NK-92 treated with Interleukin-12 subunit alpha and Interleukin-12 subunit beta, amount 100 ng/mL, for 24 hours (cell line): ENCODE measurements around the gene SREBF1.

Experiments used
- DNase-seq: peaks from one replicate; lab custom pipeline; 2025; lab: John Stamatoyannopoulos, UW

Gene SREBF1

DNA sequence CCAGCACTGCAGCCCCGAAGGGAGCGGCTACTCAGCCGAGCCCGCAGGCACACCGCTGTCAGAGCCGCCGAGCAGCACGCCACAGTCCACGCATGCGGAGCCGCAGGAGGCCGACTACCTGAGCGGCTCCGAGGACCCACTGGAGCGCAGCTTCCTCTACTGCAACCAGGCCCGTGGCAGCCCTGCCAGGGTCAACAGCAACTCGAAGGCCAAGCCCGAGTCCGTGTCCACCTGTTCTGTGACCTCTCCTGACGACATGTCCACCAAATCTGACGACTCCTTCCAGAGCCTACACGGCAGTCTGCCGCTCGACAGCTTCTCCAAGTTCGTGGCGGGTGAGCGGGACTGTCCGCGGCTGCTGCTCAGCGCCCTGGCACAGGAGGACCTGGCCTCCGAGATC lies 42.4 kb downstream of the SREBF1 start:
- DNase-seq: no peak

DNA sequence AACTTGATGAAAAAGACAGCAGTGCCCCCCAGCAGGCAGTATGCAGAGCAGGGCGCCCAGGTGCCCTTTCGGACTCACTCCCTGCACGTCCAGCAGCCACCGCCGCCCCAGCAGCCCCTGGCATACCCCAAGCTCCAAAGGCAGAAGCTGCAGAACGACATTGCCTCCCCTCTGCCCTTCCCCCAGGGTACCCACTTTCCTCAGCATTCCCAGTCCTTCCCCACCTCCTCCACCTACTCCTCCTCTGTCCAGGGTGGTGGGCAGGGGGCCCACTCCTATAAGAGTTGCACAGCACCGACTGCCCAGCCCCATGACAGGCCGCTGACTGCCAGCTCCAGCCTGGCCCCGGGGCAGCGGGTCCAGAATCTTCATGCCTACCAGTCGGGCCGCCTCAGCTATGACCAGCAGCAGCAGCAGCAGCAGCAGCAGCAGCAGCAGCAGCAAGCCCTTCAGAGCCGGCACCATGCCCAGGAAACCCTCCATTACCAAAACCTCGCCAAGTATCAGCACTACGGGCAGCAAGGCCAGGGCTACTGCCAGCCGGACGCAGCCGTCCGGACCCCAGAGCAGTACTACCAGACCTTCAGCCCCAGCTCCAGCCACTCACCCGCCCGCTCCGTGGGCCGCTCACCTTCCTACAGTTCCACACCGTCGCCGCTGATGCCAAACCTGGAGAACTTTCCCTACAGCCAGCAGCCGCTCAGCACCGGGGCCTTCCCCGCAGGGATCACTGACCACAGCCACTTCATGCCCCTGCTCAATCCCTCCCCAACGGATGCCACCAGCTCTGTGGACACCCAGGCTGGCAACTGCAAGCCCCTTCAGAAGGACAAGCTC lies 43.2 kb downstream of the SREBF1 start:
- DNase-seq: no peak

DNA sequence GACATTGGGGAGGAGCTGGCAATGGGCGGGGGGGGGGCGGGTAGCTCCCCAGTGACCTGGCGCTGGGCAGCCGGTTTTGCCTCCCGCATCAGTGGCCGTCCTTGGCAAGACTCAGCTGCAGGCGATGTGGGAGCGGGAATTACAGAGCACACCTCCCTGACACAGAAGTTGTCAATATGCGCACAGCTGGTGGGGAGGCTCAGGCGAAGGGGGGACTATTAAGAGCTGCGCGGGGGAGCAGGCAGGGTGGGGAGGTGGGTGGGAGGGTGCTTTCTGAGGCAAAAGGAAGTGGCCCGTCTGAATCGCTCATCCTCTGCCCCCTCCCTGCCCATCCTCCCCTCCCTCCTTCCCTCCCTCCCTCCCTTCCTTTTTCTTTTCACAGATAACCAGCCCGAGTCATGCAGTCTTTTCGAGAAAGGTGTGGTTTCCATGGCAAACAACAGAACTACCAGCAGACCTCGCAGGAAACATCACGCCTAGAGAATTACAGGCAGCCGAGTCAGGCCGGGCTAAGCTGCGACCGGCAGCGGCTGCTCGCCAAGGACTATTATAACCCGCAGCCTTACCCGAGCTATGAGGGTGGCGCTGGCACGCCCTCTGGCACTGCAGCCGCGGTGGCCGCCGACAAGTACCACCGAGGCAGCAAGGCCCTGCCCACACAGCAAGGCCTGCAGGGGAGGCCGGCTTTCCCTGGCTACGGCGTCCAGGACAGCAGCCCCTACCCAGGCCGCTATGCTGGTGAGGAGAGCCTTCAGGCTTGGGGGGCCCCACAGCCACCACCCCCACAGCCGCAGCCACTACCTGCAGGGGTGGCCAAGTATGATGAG lies 44.0 kb downstream of the SREBF1 start:
- no peak for DNase-seq

DNA sequence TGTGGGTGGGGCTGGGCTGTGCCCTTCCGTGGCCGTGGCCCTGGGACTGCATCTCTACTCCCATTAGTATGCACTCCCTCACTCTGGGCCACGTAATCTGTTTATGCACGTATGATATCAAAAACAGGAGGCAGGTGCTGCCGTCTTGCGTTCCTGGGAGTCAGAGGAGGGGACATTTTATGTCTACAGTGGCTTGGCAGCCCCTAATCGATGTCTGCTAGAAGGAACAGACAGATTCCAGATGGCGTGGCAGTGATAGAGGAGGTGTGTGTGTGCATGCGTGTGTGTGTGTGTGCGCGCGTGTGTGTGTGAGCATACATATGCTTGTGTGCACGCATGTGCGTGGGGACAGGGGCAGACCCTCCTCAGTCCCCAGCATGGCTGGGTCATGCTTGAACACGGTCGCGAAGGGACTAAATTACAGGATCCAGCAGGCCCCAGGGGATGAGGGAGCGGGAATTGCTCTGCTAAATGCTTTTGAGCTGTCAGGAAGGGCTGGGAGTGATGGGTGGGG lies 44.7 kb downstream of the SREBF1 start:
- no peak for DNase-seq

DNA sequence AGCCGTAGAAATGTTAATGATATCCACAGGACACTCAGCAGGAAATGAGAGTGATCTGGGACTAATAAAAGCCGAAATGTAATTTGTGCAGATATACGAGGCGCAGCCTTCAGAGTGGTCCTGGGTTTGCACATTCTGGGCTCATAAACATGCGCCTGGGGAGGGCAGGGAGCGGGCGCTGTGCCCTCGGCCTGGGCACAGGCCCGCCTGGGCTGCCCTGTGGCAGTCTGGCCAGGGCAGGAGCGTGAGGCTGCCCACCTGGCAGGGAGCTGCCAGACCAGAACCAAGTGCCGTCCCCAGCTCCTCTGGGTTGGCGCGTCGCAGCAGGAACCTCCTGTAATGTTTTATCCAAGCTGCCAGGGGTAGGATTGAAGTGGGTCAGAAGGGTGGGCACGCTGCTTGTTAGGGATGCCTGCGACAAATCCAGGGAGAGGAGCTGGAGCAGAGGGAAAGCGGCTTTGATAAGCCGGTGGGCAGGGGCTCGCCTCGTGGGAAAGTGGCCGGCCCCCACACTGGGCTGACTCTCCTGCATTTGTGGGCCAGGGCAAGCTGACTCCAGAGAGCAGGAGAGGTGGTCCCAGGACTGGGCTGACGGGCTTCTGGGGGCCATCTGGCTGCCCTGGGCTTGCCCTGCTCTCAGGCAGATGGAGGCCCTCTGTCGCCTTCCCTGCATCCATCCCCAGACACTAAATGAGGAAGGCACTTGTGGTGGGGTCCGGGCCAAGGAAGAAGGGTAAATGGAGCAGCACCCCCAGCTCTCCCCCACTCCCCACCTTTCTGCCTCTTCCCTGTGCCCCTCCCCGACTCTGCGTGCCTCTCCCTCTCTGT lies 45.9 kb downstream of the SREBF1 start:
- no peak for DNase-seq

DNA sequence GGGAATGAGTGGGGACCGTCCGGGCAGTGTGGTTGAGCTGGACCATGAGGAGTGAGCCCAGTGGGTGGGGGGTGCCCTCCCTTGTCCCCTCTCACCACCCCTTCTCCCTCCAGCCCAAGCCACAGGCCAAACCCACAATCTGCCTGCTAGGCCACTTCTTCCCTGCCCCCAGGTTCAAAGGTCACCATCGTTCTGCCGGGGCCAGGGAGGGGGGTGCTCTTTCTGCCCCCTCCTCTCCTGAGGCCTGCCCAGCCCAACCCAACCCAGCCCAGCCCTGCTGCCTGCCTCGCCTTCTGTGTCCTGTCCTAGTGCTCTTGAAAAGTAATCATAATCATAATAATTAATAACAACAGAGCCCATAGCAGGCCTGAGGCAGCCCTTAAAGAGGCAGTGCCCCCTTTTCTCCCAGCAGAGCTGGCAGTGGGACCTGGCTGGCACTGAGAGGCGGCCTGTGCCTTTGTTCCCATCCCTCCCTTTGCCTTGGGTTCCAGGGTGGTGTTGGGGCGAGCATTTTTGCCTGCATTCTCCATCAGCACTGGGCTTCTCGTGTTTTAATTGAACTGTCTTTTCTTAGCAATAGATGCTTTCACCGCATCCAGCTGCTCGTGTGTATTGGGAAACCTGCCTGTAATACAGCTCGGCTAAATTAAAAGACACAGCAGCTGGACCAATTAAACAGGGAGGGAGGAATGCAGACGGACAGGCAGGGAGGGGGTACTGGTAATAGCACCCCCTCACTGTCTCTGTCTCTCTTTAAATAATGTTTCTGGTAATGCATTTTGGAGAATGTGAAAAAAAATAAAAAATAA lies 46.8 kb downstream of the SREBF1 start:
- DNase-seq: no peak

DNA sequence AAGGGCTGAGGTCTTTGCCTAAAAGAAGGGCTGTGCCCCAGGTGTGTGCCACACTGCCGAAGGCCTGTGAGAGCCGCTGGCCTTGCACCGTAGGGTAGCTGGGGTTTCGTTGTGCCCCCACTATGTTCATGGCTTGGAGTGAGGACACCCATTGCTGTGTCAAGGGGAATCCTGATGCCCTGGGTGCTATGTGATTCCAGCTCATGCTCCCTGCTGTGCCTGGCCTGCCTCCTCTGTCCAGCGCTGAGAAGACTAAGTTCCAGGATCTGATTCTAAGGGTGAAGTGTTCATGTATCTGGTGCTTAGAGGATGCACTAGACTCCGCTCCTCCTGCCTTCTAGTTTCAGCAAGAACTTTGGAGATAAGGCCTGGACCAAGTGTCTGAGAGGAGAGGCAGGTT lies 47.4 kb downstream of the SREBF1 start:
- no peak for DNase-seq

DNA sequence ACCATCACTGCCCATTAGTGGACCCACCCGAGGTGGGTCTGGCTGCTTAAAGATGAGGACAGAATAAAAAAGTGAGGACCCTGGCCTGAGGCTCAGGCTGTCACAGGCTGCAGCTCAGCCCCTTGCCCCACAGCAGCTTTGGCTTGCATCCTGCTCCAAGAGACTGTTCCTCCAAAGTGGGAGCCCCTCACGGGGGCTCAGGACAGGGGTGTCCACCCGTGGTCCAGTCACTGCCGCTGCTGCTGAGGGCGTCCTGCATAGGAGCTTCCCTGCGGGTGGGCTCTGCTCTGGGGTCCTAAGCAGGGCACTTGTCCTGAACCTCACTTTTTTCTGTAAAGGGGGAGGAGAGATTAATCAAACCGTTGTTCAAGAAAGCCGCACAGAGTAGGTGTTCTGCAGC lies 47.8 kb downstream of the SREBF1 start:
- DNase-seq: no peak

DNA sequence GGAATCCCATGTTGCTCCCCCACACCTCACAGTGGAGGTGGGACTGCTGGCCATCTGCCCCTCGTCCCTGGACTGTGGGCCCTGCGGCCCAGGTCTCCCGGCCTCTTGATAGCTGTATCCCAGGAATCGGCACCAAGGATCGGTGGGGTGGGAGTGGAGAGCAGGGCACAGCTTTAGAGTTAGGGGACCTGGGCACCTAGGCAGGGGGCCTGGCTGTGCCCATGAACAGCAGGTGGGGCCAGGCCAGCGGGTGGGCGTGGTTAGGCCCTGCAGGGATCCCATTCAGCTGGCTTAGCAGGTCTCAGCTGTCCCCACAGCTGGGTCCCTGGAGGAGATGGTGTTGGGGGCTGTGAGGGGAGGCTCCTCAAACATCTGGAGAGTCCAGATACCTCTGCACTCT lies 49.2 kb downstream of the SREBF1 start:
- DNase-seq: no peak

DNA sequence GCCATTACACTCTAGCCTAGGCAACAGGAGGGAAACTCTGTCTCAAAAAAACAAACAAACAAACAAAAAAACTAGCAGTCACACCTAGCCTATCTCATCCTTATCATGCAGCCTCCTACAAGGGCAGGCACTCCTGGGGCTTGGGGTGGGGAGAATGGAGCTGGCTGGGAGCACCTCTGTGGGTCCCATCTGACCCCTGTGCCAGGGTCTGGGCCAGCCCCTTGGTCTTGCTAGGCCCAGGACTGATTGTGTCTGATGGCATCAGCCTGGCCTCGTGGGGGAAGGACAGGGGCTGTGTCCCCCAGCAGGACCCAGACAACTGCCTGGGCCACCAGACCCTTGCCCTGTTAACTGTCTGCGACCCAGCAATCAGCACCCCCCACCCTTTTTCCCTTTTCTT lies 49.8 kb downstream of the SREBF1 start:
- no peak for DNase-seq

DNA sequence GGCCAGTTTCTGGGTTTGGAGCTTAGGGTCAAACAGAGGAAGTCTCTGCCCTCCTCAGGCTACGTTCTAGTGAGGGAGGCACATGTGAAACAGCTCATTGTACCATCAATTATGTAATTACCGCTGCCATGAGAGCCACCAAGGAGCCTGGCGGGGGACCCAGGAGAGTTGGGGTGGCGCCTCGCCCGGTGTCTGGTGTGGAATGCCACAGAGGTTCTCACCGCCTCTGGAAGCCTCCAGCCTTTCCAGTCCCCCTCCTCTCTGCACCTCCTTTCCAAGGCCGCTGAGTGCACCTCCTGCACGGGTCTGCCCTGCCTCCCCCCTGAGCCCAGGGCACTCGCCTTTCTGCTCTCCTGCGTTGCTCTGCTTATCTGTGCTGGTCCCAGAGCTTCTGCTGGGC lies 51.4 kb downstream of the SREBF1 start:
- no peak for DNase-seq

DNA sequence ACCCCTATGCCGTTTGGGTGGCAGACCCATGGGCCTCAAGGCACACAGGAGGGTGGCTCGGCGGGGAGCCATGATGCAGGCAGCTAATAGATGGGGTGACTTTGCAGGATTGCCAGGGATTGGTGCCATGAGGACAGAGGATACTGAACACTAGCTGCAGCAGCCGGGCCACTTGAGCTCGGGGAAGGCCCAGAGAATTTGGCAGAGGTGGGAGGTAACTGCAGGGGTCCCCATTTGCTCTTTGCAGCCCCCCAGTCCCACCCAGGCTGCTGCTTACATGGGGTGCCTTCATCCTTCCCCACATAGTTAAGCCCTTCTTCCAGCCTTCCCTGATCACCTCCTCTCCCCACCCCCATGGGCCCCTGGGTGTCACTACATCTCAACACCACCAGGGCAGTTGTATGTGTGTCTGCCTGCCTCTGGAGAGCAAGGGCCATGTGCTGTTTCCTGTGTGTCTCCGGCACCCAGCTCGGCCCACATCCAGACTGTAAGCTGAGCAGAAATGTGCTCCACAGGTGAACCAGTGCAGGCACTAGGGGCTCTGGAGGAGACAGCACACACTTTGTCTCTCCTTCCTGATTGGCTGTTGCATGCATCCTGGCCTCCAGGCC lies 52.0 kb downstream of the SREBF1 start:
- DNase-seq: no peak

DNA sequence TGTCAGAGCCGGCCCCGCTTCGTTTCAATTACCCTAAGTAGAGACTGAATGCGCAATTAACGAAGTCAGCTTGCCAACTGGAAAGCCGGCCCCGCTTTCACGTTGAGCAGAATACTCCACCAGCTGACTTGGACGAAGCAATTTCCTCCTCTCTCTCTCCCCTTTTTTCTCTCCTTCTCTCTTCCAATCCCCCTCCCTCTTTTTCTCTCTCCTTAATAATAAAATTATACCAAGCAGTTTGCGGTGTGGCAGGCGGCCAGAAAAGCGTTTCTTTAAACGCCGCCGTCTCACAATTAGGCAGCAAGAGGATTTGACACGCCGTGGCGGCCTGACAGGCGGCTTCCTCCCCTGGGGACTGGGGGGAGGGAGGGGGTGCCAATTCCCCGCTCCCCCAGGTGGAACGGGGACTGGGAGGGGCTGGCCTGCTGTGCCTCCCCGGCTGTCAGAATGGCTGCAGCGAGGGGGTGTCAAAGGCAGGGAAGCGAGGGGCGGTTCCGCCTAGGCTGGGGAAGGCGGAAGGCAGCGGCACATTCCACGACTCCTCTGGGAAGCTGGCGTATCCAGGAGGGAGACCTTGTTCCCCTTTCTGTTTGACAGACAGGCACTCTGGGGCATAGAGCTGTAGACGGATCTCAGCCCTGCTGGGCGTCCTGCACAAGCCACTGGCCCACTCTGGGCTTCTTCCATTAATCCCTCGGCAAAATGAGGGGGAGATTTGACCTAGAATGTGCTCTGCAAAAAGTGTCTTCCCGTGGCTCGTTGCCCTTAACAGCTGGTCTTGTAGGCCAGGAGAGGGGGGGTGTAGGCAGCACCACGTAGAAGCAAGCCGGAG lies 52.7 kb downstream of the SREBF1 start:
- DNase-seq: no peak

DNA sequence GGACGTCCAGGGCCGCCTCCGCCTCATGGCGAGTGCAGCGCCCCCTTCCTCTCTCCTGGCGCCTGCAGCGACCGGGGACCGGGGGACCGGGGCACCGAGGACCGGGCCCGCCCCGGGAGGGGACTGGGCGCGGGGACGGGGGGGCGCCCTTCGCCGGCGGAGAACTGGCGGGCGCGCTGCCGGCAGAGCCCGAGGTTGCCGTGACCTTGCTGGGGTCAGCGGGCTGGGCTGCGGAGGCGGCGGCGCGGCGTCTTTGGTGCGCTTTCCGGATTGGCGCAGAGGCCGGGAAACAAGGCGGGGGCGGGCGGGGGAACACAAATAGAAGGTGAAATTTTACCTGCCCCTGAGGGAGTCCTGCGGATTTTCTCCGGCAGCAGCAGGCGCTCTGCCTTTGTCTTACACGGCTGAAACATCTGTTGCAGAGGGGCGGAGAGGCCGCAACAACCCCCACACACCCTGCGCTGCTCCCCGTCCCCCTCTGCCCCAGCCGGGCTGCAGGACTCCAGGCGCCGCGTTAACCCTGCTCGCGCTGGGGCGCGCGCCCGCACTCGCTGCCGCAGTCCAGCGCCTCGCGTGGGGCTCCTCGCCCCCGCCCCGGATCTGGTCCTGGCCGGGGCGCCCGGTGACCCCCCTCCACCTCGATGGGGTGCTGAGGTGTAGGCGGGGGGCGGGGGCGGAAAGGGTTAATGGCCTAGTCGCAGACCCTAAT lies 53.5 kb downstream of the SREBF1 start:
- DNase-seq: no peak

DNA sequence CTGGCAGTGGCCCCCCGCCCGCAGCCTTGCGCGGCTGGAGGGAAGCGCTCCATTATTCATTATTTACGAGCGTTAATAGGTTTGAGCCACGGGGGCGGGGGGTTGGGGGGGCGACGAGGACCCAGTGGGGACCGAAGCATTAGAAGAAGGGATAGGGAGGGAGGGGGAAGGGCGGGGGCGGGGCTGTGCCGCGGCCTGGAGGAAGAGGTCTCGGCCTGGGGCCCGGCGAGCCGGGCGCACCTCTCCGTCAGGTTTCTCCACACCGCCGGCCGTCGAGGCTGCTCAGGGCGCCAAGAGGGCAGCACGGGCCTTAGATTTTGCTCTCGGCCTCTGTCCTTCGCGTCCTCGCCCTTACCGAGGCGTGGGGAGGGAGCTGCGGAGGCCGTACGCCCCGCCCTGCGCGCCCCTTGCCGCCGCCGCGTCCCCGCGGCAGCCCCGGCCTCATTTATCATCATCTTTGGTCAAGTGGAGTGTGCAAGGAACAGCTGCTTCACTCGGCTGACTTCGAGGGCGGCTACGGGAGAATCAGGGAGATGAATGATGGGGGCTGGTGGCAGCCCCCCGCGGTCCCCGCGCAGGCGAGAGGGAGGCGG lies 54.2 kb downstream of the SREBF1 start:
- no peak for DNase-seq

DNA sequence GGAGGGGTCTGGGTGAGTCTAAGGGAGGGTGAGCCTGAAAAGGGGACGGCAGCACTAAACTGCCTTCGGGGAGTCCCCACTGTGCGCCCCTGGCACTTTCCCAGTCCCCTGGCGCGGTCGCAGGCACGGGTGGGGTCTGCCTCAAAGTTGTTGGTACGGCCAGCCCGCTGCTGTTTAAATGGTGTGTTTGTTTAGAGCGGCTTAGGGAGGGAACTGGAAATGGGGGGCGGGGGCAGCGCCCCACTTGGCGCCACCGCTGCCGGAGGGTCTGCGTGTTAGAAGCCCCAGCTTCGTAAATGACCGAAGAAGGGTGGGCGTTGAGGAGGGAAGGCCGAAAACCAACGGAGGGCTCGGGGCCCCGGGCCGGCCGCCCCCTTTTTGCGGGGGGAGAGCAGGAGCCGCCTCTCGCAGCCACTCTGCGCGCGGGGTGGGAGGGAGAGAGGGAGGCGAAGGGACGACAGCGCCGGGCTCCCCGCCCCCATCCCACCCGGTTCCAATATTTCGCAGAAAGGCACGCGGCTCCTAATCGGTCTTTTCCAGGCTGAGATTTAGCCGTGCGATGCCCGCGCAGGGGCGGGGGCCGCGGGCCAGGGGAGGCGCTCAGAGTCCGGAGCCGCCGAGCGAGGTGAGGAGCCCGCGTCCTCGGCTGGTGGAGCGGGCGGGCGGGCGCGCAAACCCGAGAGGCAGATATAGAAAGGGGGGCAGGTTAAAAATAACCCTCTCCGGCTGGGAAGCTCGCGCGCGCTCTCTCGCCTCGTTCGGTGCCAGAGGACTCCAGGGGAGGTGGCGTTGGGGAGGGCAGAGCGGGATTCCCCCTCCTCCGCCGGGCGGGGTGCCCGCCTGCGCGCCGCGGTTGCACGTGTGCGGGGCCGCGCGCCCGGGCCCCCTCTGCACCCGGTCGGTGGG lies 54.9 kb downstream of the SREBF1 start:
- DNase-seq: no peak

DNA sequence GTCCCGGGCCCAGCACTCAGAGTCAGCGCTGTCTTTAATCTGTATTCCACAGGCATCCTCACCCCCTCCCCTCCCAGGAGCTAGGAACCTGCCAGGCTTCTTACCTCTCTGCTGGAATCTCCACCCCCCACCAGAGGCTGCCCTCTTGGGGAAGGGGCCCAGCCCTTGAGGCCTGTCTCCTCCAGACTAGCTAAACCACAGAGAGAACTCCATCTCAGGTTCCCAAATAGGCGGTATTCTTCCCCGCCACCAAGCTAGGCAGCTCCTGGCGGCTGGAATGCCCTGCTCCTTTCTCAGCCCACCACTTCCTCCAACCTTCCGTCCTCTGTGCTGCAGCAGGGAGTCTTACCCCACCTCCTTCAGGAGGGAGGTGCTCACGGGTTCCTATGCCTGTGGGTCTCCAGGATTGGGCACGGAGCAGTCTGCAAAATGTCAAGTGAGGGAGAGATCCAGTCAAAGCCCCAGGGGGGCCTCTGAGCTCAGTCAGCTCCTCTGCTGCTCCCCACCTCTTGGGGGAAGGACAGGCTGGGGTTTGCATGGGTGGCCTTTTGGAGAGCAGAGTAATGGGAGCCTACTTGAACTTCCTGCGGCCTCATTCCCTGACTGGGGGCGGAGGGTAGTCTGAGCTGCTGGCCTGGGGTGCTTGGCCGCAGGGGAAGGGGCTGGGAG lies 55.7 kb downstream of the SREBF1 start:
- DNase-seq: no peak
